Measurements from ENCODE around the gene MTERF1. TPM values are rescaled to one million over a fixed set of nuclear protein-coding genes. Genes with fewer than 3 reads are reported as not detected.

Gene MTERF1
- total RNA-seq: 10 to 100 TPM; 14.1 to 14.2 TPM

GRCh38 chr7:91880413-91881241 lies at the start of gene MTERF1:
Gene MTERF1 (minus strand): TSS chr7:91880702. CDS start chr7:91880083, 619 bp downstream.
- Mint-ChIP-seq H3K27ac (peak within 1 kb of the TSS; percentile 83), H3K4me1 (ENCODE audit: low read depth) (peaks cover 27% of the 10 kb centered on the region), H3K4me3 (peak within 1 kb of the TSS; percentile 96), H3K36me3 (peaks cover 21% of the 10 kb centered on the region), H3K9me3 (no peaks in the 10 kb centered on the region), H3K27me3 (no peaks in the 10 kb centered on the region)
- CTCF ChIA-PET: interaction anchor here (0.6 to 2.8 kb wide), 20 partner anchors 11 to 567 kb away, joined by 3 to 25 read pairs (median 3); partner anchors contain the start of genes AKAP9 and GATAD1
- POLR2A ChIA-PET: interaction anchor here (0.6 to 0.8 kb wide), 2 partner anchors 18 to 59 kb away, joined by 3 to 4 read pairs; no protein-coding TSS in a partner anchor
- intact Hi-C loops (cut with micrococcal nuclease): loop anchor here (1.0 to 5.0 kb wide), 7 partner anchors 50 to 648 kb away; partner anchors contain the start of genes AKAP9, CYP51A1, FZD1 and PEX1
- peak; percentile 95 for DNase-seq

GRCh38 chr7:91929463-91929862 lies 49.0 kb upstream of the MTERF1 start:
- H3K36me3 Mint-ChIP-seq: no peaks in the 10 kb centered on the region
- no peak for DNase-seq

GRCh38 chr7:91927912-91928311 lies 47.4 kb upstream of the MTERF1 start:
- intact Hi-C loops (cut with micrococcal nuclease): no loop called here
- Mint-ChIP-seq H3K4me1 (ENCODE audit: low read depth) (peaks cover 6% of the 10 kb centered on the region), H3K36me3 (no peaks in the 10 kb centered on the region), H3K9me3 (no peaks in the 10 kb centered on the region), H3K4me3 (no peak overlapping the region), H3K27me3 (peaks cover 14% of the 10 kb centered on the region), H3K27ac (no peak overlapping the region)
- CTCF ChIA-PET: no interaction called here
- POLR2A ChIA-PET: interaction anchor here (0.6 kb wide), 1 partner anchor 27 kb away, joined by 6 read pairs; no protein-coding TSS in a partner anchor
- no peak for DNase-seq

More at GRCh38 chr7:91929463-91929862, 49.0 kb upstream of the MTERF1 start:
- H3K4me3 Mint-ChIP-seq: no peak overlapping the region
- H3K27me3 Mint-ChIP-seq: peaks cover 13% of the 10 kb centered on the region
- CTCF ChIA-PET: no interaction called here
- POLR2A ChIA-PET: no interaction called here
- H3K27ac Mint-ChIP-seq: no peak overlapping the region
- peaks cover 6% of the 10 kb centered on the region for H3K4me1 Mint-ChIP-seq (ENCODE audit: low read depth)
- H3K9me3 Mint-ChIP-seq: no peaks in the 10 kb centered on the region
- intact Hi-C loops (cut with micrococcal nuclease): no loop called here

- ChIA-PET CTCF (interaction anchor here (0.9 kb wide), 1 partner anchor 42 kb away, joined by 3 read pairs; no protein-coding TSS in a partner anchor), POLR2A (no interaction called here)
- no peak for DNase-seq
- Mint-ChIP-seq H3K4me1 (ENCODE audit: low read depth) (no peaks in the 10 kb centered on the region), H3K27me3 (peaks cover 13% of the 10 kb centered on the region), H3K9me3 (no peaks in the 10 kb centered on the region), H3K4me3 (no peak overlapping the region), H3K36me3 (no peaks in the 10 kb centered on the region), H3K27ac (no peak overlapping the region)
- intact Hi-C loops (cut with micrococcal nuclease): no loop called here
These were observed 42.4 kb upstream of the MTERF1 start for GRCh38 chr7:91922857-91923256.

GRCh38 chr7:91918356-91918755 lies 37.9 kb upstream of the MTERF1 start:
- no peak for DNase-seq
- intact Hi-C loops (cut with micrococcal nuclease): no loop called here

GRCh38 chr7:91916051-91916440 lies 35.5 kb upstream of the MTERF1 start:
- DNase-seq: no peak
- Mint-ChIP-seq H3K9me3 (no peaks in the 10 kb centered on the region), H3K27me3 (peaks cover 8% of the 10 kb centered on the region), H3K27ac (no peak overlapping the region), H3K36me3 (no peaks in the 10 kb centered on the region), H3K4me1 (ENCODE audit: low read depth) (peaks cover 3% of the 10 kb centered on the region), H3K4me3 (no peak overlapping the region)
- intact Hi-C loops (cut with micrococcal nuclease): no loop called here
- ChIA-PET CTCF (interaction anchor here (0.6 kb wide), 1 partner anchor 65 kb away, joined by 3 read pairs; no protein-coding TSS in a partner anchor), POLR2A (no interaction called here)

More at GRCh38 chr7:91918356-91918755, 37.9 kb upstream of the MTERF1 start:
- Mint-ChIP-seq H3K9me3 (no peaks in the 10 kb centered on the region), H3K4me3 (no peak overlapping the region), H3K27me3 (peaks cover 8% of the 10 kb centered on the region), H3K27ac (no peak overlapping the region), H3K4me1 (ENCODE audit: low read depth) (peaks cover 3% of the 10 kb centered on the region), H3K36me3 (no peaks in the 10 kb centered on the region)
- ChIA-PET CTCF (no interaction called here), POLR2A (no interaction called here)

- intact Hi-C loops (cut with micrococcal nuclease): no loop called here
- H3K4me1 Mint-ChIP-seq (ENCODE audit: low read depth): peaks cover 3% of the 10 kb centered on the region
- no peak overlapping the region for H3K27ac Mint-ChIP-seq
- no peak for DNase-seq
- ChIA-PET CTCF (interaction anchor here (0.9 kb wide), 1 partner anchor 36 kb away, joined by 3 read pairs; no protein-coding TSS in a partner anchor), POLR2A (no interaction called here)
- H3K36me3 Mint-ChIP-seq: no peaks in the 10 kb centered on the region
- no peak overlapping the region for H3K4me3 Mint-ChIP-seq
- peaks cover 8% of the 10 kb centered on the region for H3K27me3 Mint-ChIP-seq
- H3K9me3 Mint-ChIP-seq: no peaks in the 10 kb centered on the region
These were observed 35.0 kb upstream of the MTERF1 start for GRCh38 chr7:91915401-91916050.

GRCh38 chr7:91913612-91914011 lies 33.1 kb upstream of the MTERF1 start:
- intact Hi-C loops (cut with micrococcal nuclease): no loop called here
- Mint-ChIP-seq H3K4me3 (no peak overlapping the region), H3K36me3 (no peaks in the 10 kb centered on the region), H3K27me3 (peaks cover 12% of the 10 kb centered on the region), H3K9me3 (no peaks in the 10 kb centered on the region), H3K27ac (no peak overlapping the region), H3K4me1 (ENCODE audit: low read depth) (peaks cover 3% of the 10 kb centered on the region)
- POLR2A ChIA-PET: no interaction called here
- CTCF ChIA-PET: no interaction called here
- DNase-seq: no peak

GRCh38 chr7:91912494-91912893 lies 32.0 kb upstream of the MTERF1 start:
- Mint-ChIP-seq H3K27ac (no peak overlapping the region), H3K36me3 (no peaks in the 10 kb centered on the region), H3K27me3 (peaks cover 12% of the 10 kb centered on the region), H3K9me3 (no peaks in the 10 kb centered on the region), H3K4me1 (ENCODE audit: low read depth) (peaks cover 3% of the 10 kb centered on the region), H3K4me3 (no peak overlapping the region)
- no peak for DNase-seq
- intact Hi-C loops (cut with micrococcal nuclease): no loop called here
- CTCF ChIA-PET: interaction anchor here (0.7 kb wide), 1 partner anchor 820 kb away, joined by 3 read pairs; no protein-coding TSS in a partner anchor
- POLR2A ChIA-PET: no interaction called here

GRCh38 chr7:91911121-91911520 lies 30.6 kb upstream of the MTERF1 start:
- no peaks in the 10 kb centered on the region for H3K36me3 Mint-ChIP-seq
- peaks cover 3% of the 10 kb centered on the region for H3K4me1 Mint-ChIP-seq (ENCODE audit: low read depth)
- POLR2A ChIA-PET: no interaction called here
- DNase-seq: no peak
- CTCF ChIA-PET: interaction anchor here (1.5 kb wide), 1 partner anchor 30 kb away, joined by 4 read pairs; the partner anchor contains the start of gene MTERF1
- intact Hi-C loops (cut with micrococcal nuclease): no loop called here
- peaks cover 8% of the 10 kb centered on the region for H3K27me3 Mint-ChIP-seq
- no peak overlapping the region for H3K4me3 Mint-ChIP-seq
- H3K27ac Mint-ChIP-seq: no peak overlapping the region
- H3K9me3 Mint-ChIP-seq: no peaks in the 10 kb centered on the region

GRCh38 chr7:91910171-91910570 lies 29.7 kb upstream of the MTERF1 start:
- no peak overlapping the region for H3K27ac Mint-ChIP-seq
- peaks cover 3% of the 10 kb centered on the region for H3K4me1 Mint-ChIP-seq (ENCODE audit: low read depth)
- ChIA-PET CTCF (interaction anchor here (1.5 to 1.6 kb wide), 2 partner anchors 12 to 29 kb away, joined by 3 to 4 read pairs; partner anchors contain the start of gene MTERF1), POLR2A (no interaction called here)
- no peaks in the 10 kb centered on the region for H3K36me3 Mint-ChIP-seq
- no peak overlapping the region for H3K4me3 Mint-ChIP-seq
- DNase-seq: no peak
- H3K9me3 Mint-ChIP-seq: no peaks in the 10 kb centered on the region
- peaks cover 8% of the 10 kb centered on the region for H3K27me3 Mint-ChIP-seq
- intact Hi-C loops (cut with micrococcal nuclease): no loop called here

- Mint-ChIP-seq H3K4me1 (ENCODE audit: low read depth) (no peaks in the 10 kb centered on the region), H3K9me3 (no peaks in the 10 kb centered on the region), H3K36me3 (no peaks in the 10 kb centered on the region), H3K27me3 (no peaks in the 10 kb centered on the region), H3K4me3 (no peak overlapping the region), H3K27ac (no peak overlapping the region)
- no peak for DNase-seq
- ChIA-PET CTCF (interaction anchor here (0.6 kb wide), 1 partner anchor 73 kb away, joined by 3 read pairs; no protein-coding TSS in a partner anchor), POLR2A (no interaction called here)
- intact Hi-C loops (cut with micrococcal nuclease): no loop called here
These were observed 19.1 kb upstream of the MTERF1 start for GRCh38 chr7:91899563-91899962.

Measured in activated CD4-positive, alpha-beta memory T cell treated with anti-CD3 and anti-CD28 coated beads for 36 hours (primary cell).